ELF-1 (cell line): ENCODE results near the gene PTTG2.
"Not testable (repeated sequence)": the region's sequence is repeated elsewhere in the genome, so short reads cannot be mapped to it uniquely, and the experiment has no call there.

Experiments
- DNase-seq: peaks from one replicate; pipeline ENCODE4 v3.0.0-alpha.2; 2016; ENCODE audit warnings: low read depth, low spot score

The PTTG2 gene

DNA sequence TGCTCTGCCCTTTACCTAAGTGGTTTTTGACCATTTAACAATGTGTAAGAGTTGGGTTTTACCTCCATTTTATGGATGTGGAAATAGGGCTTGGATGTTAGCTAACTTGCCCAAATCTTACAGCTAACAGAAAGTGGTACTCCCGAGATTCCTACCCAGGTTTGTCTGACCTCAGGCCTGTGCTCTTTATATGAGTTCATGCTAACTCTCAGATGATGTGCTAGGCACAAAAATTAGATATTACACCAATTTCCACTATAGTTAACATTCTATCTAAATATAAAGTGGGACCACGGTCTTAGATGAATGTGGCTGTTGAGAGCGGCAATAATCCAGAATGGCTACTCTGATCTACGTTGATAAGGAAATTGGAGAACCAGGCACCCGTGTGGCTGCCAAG, at the start of gene PTTG2:
PTTG2 (plus strand) TSS at position 301 of the 400 bp plus-strand sequence; CDS start at position 338, 37 bp downstream.
- no peak for DNase-seq

DNA sequence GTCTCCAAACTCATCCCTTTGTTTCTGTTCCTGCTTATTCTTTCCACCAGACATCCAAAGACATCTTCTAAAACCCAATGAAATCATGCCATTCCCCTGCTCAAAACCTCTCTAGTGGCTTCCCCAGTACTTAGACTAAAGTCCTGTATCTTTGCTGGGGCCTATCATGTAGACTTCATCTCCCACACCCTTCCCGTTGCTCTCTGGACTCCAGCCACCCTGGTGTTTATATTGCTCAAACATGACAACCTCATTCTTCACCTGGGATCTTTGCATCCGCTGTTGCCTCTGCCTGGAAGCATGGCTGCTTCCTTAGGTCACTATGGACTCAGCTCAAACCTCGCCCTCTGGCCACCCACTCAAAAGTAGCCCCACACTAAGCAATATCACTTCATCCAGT, 45.7 kb upstream of the PTTG2 start:
- DNase-seq, result no peak

DNA sequence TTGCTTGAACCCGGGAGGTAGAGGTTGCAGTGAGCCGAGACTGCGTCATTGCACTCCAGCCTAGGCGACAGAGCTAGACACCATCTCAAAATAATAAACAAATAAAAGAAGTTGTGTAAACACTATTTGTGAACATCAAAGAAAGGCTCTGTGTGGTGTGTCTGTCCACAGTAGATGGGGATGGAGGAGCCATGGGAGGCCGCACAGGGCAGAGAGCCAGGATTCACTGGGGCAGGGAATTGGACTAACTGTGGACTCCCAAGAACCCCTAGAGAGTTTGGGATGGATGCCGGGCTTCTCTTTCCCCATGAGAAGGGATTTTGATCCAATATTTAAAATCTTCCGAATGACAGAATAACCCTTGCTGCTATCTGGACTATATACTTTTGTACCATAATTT, 42.8 kb upstream of the PTTG2 start:
- no peak for DNase-seq

DNA sequence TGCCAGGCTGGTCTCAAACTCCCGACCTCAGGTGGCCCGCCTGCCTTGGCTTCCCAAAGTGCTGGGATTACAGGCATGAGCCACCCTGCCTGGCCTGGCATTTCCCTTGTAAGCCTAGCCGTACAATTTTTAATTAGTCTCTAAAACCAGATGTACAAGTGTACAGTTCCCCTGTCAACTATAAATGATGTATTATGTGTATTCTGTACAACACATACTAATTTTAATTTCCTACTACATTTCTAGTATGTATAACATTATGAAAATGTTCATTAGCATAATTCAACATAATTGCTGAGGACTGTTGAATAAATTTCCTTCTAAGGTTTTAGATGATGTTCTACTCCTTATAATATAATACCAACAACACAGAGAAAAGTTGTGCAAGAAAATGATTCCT, 41.5 kb upstream of the PTTG2 start:
- DNase-seq, result no peak

DNA sequence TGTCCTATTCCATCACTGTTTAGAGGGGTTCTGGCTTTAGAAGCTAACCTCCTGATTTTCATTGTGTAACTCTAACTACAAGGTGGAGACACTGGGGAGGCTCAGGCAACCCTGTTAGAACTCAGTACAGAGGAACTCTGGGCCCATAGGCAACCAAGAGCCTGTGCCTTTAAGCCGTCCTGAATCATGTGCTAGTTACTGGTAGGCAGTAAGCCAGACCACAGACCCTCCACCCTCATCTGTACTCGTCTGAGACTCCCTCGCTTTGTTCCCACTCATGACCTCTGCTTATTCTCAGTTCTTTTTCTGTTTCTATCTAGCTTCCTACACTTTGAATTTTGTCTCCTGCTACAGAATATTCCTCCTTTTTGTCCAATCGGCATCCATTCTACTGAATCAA, 37.9 kb upstream of the PTTG2 start:
- no peak for DNase-seq

DNA sequence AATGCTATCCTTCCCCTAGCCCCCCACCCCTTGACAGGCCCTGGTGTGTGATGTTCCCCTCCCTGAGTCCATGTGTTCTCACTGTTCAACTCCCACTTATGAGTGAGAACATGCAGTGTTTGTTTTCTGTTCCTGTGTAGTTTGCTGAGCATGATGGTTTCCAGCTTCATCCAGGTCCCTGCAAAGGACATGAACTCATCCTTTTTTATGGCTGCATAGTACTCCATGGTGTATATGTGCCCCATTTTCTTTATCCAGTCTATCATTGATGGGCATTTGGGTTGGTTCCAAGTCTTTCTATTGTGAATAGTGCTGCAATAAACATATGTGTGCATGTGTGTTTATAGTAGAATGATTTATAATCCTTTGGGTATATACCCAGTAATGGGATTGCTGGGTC, 37.1 kb upstream of the PTTG2 start:
- DNase-seq, result not testable (repeated sequence)

DNA sequence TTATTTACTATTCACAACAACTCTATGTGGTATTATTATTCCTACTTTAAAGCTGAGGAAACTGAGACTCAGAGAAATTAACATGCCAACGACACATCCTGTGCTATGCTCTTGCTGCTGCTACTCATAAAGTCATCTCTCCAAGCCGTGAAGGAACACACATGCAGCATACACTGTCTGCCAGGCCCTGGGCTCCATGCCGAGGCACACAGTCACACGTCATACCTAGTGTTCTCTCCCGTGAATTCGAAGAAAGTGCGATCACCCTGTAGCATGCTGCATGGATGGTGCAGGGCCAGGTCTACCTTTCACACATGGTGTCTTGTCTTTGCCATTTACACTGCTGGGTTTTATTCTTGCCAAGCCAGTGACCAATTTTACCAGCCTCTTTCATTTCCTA, 35.3 kb upstream of the PTTG2 start:
- DNase-seq, result no peak

DNA sequence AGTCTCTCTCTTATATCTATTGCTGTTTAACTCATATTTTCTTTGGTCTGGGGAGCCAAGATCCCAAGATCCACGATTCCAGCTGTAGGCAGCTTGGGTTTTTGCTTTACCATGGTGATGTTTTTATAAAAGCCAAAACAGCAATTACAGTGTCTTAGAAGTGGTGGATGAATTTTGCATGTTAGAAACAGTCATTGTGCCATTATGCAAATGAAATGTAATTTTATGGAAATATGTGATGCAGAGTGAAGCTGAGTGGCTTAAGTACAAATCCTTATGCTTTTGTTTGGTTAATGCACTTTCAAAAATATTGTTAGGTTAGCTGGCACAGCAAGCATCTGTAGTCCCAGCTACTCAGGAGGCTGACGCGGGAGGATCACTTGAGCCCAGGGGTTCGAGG, 32.8 kb upstream of the PTTG2 start:
- DNase-seq, result no peak

DNA sequence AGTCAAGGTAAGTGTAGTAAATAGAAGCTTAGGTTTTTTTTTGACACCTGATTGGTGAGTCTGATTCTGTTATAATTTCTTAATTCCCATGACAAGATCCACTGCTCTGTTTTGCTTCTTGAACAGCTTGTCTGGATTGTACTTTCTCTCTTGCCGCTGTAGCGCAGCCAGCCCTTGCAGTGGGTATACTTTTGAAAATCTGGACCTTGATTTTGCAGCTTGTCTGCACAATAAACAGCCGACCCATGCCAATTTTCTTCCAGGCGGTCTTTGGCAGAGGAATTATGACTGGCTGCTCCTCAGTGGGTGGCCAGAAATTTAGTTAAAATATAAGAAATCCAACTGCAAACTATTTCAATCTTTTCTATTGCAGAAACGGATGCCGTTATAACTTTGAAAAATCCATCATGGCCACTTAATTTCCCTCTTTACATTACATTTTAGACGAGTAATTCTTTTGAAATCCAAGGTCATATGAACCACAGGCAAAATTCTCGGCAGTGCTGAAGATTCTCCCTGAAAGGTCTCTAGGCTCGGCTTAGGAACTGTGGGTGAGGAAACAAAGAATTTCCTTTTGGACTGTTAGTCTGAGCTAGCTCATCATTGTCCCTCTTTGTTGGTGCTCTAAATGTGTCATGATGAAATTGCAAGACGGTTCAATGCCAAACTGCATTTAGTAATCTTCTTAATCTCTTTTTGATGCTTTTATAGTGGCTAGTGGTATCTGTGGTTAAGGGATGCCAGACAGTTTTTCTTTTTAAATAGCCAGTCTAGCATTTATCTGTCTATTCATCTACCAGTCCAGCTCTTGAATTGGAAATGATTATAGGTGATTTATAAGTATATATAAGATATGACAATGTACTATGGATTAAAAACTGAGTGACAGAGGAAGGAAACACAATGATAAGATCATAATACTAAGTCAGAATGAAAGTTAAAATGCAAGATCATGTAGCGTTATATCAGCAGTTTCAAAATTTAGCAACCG, 31.5 kb upstream of the PTTG2 start:
- DNase-seq, result no peak

DNA sequence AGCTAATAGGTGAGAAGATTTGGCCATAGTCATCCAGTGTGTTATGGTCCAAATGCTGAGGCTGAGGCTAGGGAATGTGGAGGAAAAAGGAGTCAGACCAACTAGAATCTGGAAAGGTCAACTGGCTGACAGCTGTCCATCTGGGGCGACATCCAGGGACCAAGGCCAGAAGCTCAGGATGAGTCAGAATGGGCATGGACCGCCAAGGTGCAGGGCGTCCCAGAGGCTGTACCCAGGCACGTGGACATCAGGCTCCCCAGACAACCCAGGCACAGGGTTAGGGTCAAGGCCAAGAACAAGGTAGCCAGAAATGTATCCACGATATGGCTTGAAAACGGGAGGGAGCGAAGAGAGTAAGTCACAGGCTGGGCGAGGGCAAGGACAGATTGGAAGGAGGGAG, 26.1 kb upstream of the PTTG2 start:
- no peak for DNase-seq

DNA sequence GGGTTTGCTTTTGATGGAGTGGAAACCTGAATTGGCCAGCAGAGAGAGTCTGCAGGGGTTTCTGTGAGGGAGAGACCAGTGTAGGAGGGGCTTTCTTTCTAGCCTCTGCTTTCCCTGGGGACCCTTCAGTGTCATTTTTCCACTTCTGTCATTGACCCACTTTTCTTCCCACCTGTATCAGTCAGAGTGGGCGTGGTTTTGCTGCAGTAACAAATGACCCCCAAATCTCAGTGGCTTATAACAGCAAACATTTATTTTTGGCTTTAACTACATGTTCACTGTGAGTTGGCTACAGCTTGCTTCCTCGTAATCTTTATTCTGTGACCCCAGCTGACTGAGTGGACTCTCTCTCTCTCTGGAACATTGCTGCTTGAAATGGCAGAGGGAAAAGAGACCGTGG, 25.6 kb upstream of the PTTG2 start:
- DNase-seq, result no peak

DNA sequence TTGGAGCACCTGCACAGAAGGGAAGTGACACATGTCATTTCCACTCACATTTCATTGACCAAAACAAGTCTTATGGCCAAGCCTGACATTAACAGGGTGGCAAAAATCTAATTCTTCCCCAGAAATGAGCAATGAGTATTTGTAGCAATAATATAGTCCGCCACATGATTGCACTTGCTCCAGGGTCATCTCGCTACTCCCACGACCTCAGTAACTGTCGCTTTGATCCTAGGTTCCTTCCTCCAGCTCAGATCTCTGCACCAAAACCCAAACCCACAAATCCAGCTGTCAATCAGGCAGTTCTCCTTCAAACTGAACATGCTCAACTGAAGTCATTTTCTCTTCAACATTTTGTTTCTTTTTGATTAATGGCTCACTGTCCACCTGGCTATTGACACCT, 25.2 kb upstream of the PTTG2 start:
- no peak for DNase-seq

DNA sequence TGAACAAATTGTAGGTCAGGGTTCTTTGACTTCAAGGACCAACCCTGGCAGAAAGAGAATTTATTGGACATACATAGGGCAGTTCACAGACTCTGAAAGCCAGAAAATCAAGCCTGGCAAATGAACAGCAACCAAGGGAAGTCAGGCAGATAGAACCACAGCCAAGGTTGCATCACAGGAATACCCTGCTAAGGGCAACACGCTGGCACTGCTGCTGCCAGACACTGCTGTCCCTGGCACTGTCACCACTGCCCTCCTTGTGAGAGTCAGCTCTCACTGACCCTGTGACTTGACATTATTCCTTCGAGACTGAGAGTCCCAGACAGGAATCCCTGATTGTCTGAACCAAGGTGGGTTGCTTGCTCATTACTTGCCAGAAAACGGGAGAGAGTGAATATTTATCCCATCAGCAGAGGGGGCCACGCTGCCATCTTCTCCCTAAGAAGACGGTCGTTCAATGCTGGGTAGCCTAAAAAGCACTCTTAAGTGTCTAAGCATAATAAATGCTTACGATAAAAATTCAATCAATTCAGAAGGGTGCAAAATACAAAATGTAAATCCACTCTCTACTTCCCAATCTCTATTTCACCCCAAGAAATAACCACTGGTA, 23.2 kb upstream of the PTTG2 start:
- DNase-seq, result peak; percentile 19

DNA sequence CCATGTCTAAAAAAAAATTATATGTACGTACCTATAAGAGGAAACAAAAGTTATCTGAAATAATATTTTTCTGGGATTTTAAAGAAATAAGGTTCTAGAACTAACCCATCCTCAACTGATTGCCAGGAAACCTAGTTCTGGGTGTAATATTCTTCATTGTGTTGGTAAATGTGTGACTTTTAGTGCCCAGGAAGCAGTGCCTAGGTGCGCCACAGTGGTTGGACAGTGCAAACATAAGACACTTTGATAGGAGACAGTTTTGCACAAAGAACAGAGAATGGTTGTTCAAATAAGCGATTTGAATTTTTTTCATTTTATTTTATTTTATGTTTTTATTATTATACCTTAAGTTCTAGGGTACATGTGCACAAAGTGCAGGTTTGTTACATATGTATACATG, 22.0 kb upstream of the PTTG2 start:
- no peak for DNase-seq

DNA sequence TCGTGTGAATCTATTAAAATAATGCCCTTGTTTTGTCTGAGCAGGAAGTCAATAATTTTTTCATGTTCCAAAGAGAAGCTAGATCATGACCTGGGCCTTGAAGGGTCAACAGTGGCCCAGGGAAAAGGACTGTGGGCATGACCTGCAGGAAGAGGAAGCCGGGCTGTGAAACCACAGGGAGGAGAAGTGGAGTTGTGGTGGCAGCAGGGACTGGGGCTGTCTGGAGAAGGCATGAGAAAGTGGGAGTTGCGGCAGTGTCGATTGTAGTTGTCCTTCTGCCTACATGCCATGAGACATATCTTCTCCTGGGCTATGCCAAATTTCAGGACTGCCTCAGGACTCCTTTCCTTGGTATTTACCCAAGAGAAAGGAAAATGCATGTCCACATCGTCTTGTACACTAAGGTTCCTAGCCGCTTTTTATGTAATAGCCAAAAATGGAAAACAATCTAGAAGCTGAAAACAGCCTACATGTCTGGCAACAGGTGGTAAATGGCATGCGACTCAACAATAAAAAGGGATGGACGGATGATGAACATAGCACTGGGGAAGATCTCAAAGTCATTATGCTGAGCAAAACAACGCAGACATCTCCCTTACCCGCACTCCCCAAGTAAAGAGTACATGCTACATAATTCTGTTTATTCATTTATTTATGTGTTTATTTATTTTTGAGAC, 13.6 kb upstream of the PTTG2 start:
- DNase-seq, result no peak

DNA sequence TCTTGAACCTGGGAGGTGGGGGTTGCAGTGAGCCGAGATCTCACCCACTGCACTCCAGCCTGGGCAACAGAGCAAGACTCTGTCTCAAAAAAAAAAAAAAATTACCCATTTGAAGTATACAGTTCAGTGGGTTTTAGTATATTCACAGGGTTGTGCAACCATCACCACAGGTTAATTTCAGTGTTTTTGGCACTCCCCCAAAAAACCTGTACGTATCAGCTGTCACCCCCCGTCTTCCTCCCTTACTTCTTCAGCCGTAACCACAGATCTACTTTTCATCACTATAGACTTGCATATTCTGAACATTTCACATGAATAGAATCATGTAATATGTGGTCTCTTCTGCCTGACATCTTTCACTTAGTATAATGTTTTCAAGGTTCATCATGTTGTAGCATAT, 11.7 kb upstream of the PTTG2 start:
- DNase-seq, result no peak

DNA sequence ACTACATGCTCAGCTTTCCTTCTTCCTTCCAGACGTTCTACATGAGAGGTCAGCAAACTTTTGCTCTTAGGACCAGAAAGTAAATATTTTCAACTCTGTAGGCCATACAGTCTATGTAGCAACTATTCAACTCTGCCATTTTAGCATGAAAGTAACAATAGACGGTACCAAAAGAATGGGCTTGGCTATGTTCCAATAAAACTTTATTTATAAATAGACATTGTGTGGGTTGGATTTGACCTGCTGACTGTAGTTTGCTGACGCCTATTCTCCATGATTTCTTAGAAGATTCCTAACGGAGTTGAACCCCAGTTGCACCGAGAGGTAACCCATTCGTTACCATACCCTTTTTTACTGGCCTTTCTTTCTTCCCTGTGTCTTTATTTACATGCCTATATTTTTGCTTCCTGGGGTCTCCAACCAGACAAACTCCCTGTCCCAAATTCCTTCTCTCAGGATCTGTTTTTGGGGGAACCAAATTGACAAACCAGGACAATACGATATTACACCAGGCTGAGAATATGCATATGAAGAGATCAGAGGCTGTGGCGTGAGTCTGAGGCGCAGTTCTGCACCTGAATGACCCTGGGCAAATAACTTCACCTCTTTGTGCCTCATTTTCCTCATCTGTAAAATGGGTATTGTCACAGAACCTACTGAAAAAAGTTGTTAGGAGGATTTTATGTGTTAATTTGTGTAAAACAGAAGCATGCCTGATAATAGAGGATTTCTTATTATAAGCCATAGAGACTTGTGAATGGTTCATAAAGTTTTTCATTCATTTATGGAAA, 10.4 kb upstream of the PTTG2 start:
- DNase-seq, result no peak

DNA sequence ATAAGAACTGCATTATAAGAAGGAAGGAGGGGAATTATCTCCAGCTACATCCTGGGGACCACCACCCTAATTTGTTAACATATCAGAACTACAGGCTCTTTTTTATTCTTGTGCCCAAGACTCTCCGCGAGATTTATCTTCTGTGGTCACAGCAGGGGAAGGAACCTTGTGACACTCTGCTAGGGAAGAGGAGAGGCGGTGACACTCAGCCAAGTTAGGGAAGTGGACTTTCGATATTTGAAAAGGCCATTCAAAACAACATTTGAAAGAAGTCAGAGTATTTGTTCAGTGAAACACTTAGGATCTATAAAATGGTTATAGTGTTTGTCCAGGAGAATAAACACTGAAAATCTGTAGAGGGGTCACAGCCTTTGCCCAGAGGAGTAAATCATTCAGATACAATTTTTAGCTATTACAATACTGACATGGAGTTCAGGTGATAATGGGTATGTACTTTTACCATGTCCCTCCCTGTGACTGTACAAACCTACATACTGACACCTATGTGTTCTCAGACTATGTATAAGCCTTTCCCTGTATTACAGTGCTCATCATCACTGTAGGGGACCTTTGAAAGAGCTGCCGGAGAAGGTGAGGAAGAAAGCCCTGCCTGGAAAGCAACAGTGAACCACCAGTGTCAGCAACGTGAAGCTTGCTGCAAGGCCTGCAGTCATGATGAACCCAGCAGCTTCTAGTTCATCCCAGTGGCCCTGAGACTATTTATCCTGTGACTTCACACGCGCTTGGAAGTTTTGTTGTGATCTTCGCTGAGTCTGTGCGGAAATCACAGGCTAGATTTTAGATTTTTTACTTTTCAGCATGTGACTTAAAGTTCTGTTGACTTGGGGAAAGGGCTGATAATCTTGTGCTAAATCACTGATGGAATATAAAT, 8.5 kb upstream of the PTTG2 start:
- DNase-seq, result no peak

DNA sequence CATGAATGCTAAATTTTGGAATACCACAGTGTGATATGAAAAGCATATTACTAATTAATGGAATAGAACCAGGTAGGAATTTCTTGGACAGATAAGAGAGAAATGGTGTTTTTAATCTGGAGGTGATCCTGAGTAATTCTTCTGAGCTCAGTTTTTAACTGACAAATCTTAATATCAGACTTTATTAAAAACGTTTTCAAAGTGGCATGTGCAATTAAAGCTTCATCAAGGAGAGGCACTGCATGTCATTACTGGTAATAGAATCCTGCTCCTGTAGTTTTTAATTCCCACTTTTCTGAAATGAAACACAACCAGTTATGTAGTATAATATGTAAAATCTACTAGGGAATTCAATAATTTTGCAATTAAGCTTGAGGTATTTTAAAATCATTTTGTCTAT, 7.0 kb upstream of the PTTG2 start:
- DNase-seq, result no peak

DNA sequence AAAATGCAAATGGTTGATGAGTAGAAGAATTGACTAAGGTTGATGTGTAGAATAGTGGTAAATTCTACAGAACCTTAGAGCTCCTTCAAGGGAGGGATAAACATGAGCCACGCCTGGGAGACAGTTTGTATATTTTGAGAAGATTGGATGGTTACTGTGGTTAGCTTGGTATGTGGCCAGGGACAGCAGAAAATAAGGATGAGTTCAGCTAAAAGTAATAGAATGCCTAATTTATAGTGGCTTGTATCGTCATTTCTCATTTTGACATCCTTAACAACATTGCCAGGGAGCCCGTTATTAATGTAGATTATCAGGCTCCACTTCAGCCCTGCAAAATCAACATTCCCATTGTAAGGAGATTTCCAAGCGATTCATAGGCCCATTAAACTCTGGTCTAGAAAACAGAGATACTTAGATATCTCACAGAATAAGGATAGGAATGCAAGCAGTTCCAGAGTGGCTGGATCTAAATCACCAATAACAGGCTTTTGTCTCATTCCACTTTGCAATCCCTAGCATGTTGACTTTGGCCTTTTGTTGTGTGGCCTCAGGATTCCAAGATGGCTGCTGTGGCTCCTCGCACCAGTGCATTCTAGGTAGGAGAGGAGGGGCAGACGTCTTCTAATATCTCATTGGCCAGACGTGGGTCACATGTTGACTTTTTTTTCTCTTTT, 6.4 kb upstream of the PTTG2 start:
- no peak for DNase-seq
